Upper lobe of left lung (tissue), 4 donors: ENCODE results near the gene INKA2.

Source experiments
- CTCF ChIP-seq, 6 experiments: fragments of 450-650 bp in 4 of 6; fragments of 200-600 bp in 2 of 6; sonication (generic) in 2 of 6; IDR thresholded peaks; one replicate each; pipeline ENCODE4 v1.5.1; 2016 to 2019; ENCODE audit warnings: antibody characterized with exemption in 6 of 6
- EP300 ChIP-seq, 4 donors: sonication (generic); formaldehyde crosslinking; IDR thresholded peaks; one replicate each; pipeline ENCODE4 v1.5.1; 2017; ENCODE audit warnings: antibody characterized with exemption in 4 of 4, control low read depth in 2 of 4

GRCh38 chr1:111719135-111719534 lies 20.1 kb downstream of the INKA2 start:
- TF ChIP-seq CTCF (IDR thresholded peaks at IDR 0.05) = no peak
- no peak for TF ChIP-seq EP300 (IDR thresholded peaks at IDR 0.05)
